D721Med (cell line): ENCODE measurements around the gene ACVRL1.

Source experiments
- DNase-seq: peaks from one replicate; pipeline ENCODE4 v3.0.0; 2011; ENCODE audit warnings: low spot score; ENCODE audit not compliant: insufficient read length
- FAIRE-seq: peaks from 2 replicates; lab custom pipeline; 2011; peaks lifted over from hg19 to GRCh38; lab: Jason Lieb, UNC
- TF ChIP-seq, protein P1 (sequence below): IDR thresholded peaks from 2 replicates; pipeline ENCODE4 v1.5.1; 2012; ENCODE audit warnings: mild to moderate bottlenecking, control low read depth; ENCODE audit not compliant: insufficient read depth; ENCODE audit errors: missing control alignments

Gene ACVRL1

DNA sequence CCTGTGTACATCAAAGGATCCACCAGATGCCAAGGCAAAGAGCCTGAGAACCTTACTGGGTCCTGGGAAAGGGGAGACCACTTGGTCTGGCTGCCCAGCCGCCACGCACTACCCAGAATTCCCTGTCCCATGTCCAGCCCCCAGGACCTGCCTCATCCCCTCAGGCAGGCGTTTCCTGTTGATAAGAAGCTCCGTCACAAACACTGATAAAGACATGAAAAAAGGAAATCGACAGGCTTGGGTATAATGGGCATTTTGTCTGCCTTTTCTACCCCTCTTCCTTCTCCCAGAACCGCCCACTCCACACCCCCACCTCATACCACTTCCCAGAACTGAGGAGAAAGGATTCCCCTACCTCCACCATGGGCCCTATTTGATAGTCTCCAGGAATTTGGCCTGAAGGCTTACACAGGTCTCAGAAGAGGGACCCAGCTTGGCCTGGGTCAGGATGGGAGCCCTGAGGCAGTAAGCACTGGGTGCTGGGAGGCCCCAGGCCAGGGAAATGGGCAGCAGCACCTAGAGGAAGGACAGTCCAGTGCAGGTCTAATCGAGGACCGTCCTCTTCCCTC is 18.8 kb downstream of the ACVRL1 start:
- TF ChIP-seq, protein P1, sequence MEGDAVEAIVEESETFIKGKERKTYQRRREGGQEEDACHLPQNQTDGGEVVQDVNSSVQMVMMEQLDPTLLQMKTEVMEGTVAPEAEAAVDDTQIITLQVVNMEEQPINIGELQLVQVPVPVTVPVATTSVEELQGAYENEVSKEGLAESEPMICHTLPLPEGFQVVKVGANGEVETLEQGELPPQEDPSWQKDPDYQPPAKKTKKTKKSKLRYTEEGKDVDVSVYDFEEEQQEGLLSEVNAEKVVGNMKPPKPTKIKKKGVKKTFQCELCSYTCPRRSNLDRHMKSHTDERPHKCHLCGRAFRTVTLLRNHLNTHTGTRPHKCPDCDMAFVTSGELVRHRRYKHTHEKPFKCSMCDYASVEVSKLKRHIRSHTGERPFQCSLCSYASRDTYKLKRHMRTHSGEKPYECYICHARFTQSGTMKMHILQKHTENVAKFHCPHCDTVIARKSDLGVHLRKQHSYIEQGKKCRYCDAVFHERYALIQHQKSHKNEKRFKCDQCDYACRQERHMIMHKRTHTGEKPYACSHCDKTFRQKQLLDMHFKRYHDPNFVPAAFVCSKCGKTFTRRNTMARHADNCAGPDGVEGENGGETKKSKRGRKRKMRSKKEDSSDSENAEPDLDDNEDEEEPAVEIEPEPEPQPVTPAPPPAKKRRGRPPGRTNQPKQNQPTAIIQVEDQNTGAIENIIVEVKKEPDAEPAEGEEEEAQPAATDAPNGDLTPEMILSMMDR, result no peak
- no peak for DNase-seq
- FAIRE-seq, result no peak

DNA sequence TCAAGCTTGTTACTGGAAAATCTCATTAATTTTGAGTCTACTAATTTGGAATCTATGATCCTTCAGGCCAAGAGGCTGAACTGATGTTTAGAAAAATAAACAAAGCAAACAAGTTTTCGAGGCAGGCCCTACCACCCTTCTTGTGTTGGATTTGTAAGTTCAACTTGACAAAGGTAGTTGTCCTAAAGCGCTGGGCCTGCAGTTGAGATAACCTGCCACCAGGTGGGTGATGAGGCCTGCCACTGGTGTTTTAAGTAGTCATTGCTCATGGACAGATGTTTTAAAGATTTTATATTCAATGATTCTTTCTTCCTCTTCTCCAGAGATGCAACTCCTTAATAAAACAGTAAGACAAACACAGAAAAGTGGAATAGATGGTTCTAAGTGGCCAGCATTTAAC is 19.4 kb downstream of the ACVRL1 start:
- DNase-seq (no peak), FAIRE-seq (no peak)
- TF ChIP-seq, protein P1, result peak; percentile 37

DNA sequence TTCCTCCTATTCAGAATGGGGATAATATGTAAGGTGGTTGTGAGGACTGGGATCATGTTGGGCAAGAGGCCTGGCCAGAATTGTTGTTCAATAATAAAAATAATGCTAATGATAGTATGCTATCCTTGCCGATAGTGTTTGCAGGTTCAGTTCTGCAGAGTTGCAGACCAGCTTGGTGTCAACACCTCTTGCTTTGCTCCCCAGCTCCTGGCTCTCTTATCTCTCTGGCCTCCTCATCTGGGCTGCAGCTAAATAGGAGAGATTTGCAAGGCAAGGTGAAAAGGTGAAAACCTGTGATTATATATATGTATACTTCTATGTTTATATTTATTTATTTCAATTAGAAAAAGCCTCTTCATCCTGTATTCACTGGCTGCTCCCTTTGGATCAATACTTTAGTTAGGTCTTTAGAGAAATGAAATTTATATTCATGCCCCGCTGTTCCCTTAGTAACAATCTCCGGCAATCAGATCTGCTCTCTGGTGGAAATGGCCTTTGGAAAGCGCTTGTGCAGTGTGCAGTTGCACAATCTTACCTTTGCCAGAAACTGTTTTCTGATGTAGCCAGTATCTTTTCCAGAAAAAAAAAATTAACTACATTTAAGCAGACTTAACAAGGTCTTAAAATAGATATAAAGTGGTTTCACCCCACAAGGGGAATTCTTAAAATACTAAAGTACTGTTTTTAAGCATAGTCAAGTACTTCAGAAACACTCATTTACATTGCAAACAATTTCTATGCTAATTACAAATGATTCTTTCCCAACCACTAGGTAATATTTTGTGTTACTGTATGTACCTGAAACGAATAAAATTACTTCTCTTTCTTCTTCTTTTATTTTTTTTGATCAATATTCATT is 25.1 kb downstream of the ACVRL1 start:
- FAIRE-seq (no peak), DNase-seq (no peak)
- TF ChIP-seq, protein P1, result no peak

DNA sequence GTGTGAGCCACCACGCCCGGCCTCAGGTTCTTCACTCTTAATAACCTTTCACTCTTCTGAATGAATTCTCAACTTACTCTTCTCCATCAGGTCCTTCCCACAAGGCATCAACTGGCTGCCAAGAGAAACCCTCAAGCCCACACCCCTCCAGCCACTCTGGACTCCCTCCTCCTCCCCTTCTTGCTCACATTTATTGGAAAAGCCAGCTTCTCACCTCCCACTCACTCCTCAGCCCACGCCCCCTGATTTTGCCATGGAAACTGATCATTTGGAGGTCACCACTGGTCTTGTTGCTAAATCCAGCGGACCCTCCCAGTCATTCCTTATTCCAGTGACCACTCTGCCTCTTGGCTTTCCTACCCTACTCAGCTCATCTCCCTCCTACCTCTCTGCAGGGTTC is 26.8 kb downstream of the ACVRL1 start:
- TF ChIP-seq, protein P1, result no peak
- no peak for FAIRE-seq
- DNase-seq, result no peak

DNA sequence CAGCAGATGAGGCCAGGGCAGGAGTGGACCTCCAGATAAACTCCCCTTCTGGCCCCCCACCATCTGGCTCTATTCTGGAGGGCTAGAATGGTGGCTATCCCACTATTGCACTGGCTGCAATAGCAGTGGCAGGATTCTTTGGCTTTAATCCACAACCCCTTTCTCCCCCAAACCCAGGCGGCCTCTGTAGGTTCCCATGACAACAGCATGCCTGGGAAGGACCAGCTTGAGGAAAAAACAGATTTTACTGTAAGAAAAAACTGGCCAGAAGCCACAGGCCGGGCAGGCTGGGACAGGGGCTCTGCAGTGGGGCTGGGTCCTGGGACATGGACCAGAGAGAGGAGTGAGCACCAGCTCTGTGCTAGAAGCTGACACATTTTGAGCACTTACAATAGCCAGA is 30.6 kb downstream of the ACVRL1 start:
- TF ChIP-seq, protein P1, result no peak
- no peak for FAIRE-seq
- no peak for DNase-seq

DNA sequence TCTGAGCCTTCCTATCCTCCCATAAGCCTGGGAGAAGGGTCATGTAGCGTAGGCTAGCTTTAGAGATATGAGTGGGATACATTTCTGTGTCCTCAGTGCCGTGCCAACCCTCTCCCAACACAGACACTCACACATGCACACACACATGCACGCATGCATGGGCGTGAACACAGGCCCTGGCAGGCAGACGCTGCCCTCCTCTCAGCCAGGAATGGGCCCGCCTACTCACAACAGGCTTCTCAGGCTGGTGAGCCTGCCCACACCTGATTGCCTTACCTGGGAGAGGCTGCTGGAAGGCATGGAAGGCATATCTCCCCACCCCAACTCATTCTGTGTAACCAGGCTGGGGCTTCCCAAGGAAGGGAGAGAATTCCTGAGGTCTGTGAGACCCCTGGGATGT is 31.4 kb downstream of the ACVRL1 start:
- DNase-seq, result no peak
- no peak for FAIRE-seq
- TF ChIP-seq, protein P1, result no peak

DNA sequence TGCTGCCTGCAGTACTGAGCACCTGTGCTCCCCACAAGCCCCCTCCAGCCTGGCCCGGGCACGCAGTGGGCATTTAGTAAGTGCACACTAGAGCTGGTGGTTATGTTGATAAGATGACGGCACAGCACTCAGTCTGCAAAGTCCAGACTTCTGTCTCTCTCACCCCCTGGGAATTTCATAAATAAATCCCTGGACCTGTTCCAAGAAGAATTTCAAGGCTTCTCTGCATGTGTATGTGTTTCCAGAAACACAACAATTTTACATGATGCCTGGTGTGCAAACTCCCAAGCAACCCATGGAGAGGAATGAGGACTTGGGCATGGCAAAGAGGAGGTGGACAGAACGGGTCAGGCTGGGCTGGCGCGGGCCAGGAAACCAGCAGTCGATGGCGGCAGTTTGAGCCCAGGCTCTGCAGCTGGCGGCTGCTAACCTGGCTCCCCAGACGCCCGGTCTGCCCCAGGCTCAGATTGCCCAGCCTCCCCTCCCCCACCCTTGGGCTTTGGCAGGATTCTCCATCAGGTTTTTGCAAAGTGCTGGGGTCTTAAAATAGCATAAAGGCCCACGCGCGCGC is 33.8 kb downstream of the ACVRL1 start:
- TF ChIP-seq, protein P1, result no peak
- FAIRE-seq (no peak), DNase-seq (no peak)
